Endothelial cell of hepatic sinusoid (primary cell): ENCODE measurements around the gene EIF4G3.
"Not testable (repeated sequence)": the region's sequence is repeated elsewhere in the genome, so short reads cannot be mapped to it uniquely, and the experiment has no call there.

ENCODE experiments used
- in situ Hi-C: cut with HindIII; loops from 2 replicates; pipeline ENCODE4 v1.10.0; 2017; ENCODE audit warnings: low sequenced_read_pairs

Gene EIF4G3

GRCh38 chr1:21115098-21115760 is 61.5 kb downstream of the EIF4G3 start:
- in situ Hi-C loops: loop anchor here (5.0 kb wide), 1 partner anchor 58 kb away; no protein-coding TSS in a partner anchor

- in situ Hi-C loops: no loop called here
These were observed 62.3 kb downstream of the EIF4G3 start for GRCh38 chr1:21114431-21114830.

GRCh38 chr1:21110163-21110562 is 66.5 kb downstream of the EIF4G3 start:
- in situ Hi-C loops: no loop called here

GRCh38 chr1:21106709-21107108 is 70.0 kb downstream of the EIF4G3 start:
- in situ Hi-C loops: no loop called here

- in situ Hi-C loops: no loop called here
These were observed 70.5 kb downstream of the EIF4G3 start for GRCh38 chr1:21106238-21106637.

GRCh38 chr1:21105807-21106206 is 70.9 kb downstream of the EIF4G3 start:
- in situ Hi-C loops: no loop called here

- in situ Hi-C loops: no loop called here
These were observed 72.0 kb downstream of the EIF4G3 start for GRCh38 chr1:21104683-21105082.

GRCh38 chr1:21100481-21100921 is 76.2 kb downstream of the EIF4G3 start:
- in situ Hi-C loops: no loop called here

GRCh38 chr1:21099869-21100131 is 76.9 kb downstream of the EIF4G3 start:
- in situ Hi-C loops: no loop called here

- in situ Hi-C loops: no loop called here
These were observed 77.4 kb downstream of the EIF4G3 start for GRCh38 chr1:21099034-21099868.

GRCh38 chr1:21098186-21098915 is 78.3 kb downstream of the EIF4G3 start:
- in situ Hi-C loops: no loop called here

- in situ Hi-C loops: no loop called here
These were observed 79.0 kb downstream of the EIF4G3 start for GRCh38 chr1:21097729-21098128.

- in situ Hi-C loops: no loop called here
These were observed 80.7 kb downstream of the EIF4G3 start for GRCh38 chr1:21095976-21096375.

- in situ Hi-C loops: not testable (repeated sequence)
These were observed 82.4 kb downstream of the EIF4G3 start for GRCh38 chr1:21094282-21094681.

- in situ Hi-C loops: not testable (repeated sequence)
These were observed 83.3 kb downstream of the EIF4G3 start for GRCh38 chr1:21093271-21093958.

GRCh38 chr1:21092545-21092944 is 84.2 kb downstream of the EIF4G3 start:
- in situ Hi-C loops: not testable (repeated sequence)

- in situ Hi-C loops: not testable (repeated sequence)
These were observed 85.5 kb downstream of the EIF4G3 start for GRCh38 chr1:21091053-21091690.

- in situ Hi-C loops: no loop called here
These were observed 86.2 kb downstream of the EIF4G3 start for GRCh38 chr1:21090463-21090862.

GRCh38 chr1:21089731-21090130 is 87.0 kb downstream of the EIF4G3 start:
- in situ Hi-C loops: no loop called here

GRCh38 chr1:21089299-21089698 is 87.4 kb downstream of the EIF4G3 start:
- in situ Hi-C loops: no loop called here
